Activated naive CD4-positive, alpha-beta T cell treated with anti-CD3 and anti-CD28 coated beads for 36 hours (primary cell): ENCODE results near the gene PARP9. TPM values are rescaled to one million over a fixed set of nuclear protein-coding genes. Genes with fewer than 3 reads are reported as not detected.

Source experiments
- CTCF ChIA-PET: fragments of 350-600 bp; sonication (Branson Sonifier 250); formaldehyde crosslinking; loops from one replicate; lab custom pipeline; 2021; ENCODE audit warnings: antibody characterized with exemption; lab: Charles Lee
- DNase-seq: peaks from one replicate; pipeline ENCODE4 v3.0.0-alpha.2; 2020
- H3K27ac Mint-ChIP-seq: one replicate; pipeline ENCODE4 v1.8.0; 2021; ENCODE audit warnings: mild to moderate bottlenecking, mixed read lengths
- H3K27me3 Mint-ChIP-seq: one replicate; pipeline ENCODE4 v1.8.0; 2021; ENCODE audit warnings: low read depth, mixed read lengths
- H3K36me3 Mint-ChIP-seq: one replicate; pipeline ENCODE4 v1.8.0; 2021; ENCODE audit warnings: low read depth, mixed read lengths
- H3K4me1 Mint-ChIP-seq: one replicate; pipeline ENCODE4 v1.8.0; 2021; ENCODE audit warnings: low read depth, mixed read lengths
- H3K4me3 Mint-ChIP-seq: one replicate; pipeline ENCODE4 v1.8.0; 2021; ENCODE audit warnings: mild to moderate bottlenecking, moderate library complexity, mixed read lengths
- H3K9me3 Mint-ChIP-seq: one replicate; pipeline ENCODE4 v1.8.0; 2021; ENCODE audit warnings: mixed read lengths
- intact Hi-C: fragments of 100-400 bp; cut with micrococcal nuclease; formaldehyde crosslinking; loops from one replicate; pipeline ENCODE4 v1.15.1; 2023
- total RNA-seq, 2 experiments: library from RNA; stranded (reverse); gene quantifications; one replicate each; pipeline ENCODE4 v1.2.3, GENCODE V29; 2021

The PARP9 gene
- total RNA-seq, 2 experiments from 2014 or later, result 20.4 to 21.1 TPM

DNA sequence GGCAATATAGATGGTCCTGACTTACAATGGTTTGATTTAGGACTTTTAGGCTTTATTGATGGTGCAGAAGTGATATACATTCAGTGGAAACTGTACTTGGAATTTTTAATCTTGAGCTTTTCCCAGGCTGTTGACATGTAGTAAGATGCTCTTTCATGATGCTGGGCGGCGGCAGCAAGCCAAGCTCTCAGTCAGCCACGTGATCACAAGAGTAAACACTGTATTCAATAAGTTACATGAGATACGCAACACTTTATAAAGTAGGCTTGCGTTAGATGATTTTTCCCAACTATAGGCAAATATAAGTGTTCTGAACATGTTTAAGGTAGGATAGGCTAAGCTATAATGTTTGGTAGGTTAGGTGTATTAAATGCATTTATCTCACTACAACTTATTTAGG is 17.9 kb downstream of the PARP9 start:
- H3K4me3 Mint-ChIP-seq, result no peak overlapping the region
- no peak for DNase-seq
- intact Hi-C loops, result no loop called here
- no peaks in the 10 kb centered on the region for H3K9me3 Mint-ChIP-seq
- H3K36me3 Mint-ChIP-seq, result peaks cover 21% of the 10 kb centered on the region
- no peaks in the 10 kb centered on the region for H3K27me3 Mint-ChIP-seq
- H3K27ac Mint-ChIP-seq, result no peak overlapping the region
- CTCF ChIA-PET, result no interaction called here
- H3K4me1 Mint-ChIP-seq, result no peaks in the 10 kb centered on the region

- H3K36me3 Mint-ChIP-seq, result peaks cover 29% of the 10 kb centered on the region
- CTCF ChIA-PET, result interaction anchor here (0.8 kb wide), 1 partner anchor 159 kb away, joined by 4 read pairs; no protein-coding TSS in a partner anchor
- H3K27me3 Mint-ChIP-seq, result no peaks in the 10 kb centered on the region
- DNase-seq, result no peak
- H3K9me3 Mint-ChIP-seq, result no peaks in the 10 kb centered on the region
- peaks cover 16% of the 10 kb centered on the region for H3K4me1 Mint-ChIP-seq
- H3K4me3 Mint-ChIP-seq, result no peak overlapping the region
- H3K27ac Mint-ChIP-seq, result no peak overlapping the region
- intact Hi-C loops, result loop anchor here (10.0 kb wide), 1 partner anchor 666 kb away; the partner anchor contains the start of gene SEC22A
These were observed 25.1 kb downstream of the PARP9 start for GRCh38 chr3:122538956-122539490.

DNA sequence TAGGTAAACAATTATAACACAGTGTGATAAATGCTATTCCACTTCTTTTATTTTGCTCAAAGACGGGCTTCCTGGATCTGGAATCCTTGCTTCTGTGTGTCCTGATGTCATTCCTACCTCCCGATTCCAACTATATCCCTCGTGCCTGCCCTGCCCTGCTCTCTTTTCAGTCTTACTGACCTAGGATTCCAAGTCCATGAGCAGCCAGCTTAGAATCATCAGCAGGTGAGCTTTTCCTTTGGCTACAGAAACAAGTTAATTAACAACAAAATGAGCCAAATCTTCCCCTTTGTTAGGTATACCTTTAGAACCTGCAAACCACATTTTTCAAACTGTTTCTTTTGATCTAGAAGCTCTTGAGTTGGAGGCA is 27.5 kb downstream of the PARP9 start:
- no peak overlapping the region for H3K4me3 Mint-ChIP-seq
- no peak overlapping the region for H3K27ac Mint-ChIP-seq
- CTCF ChIA-PET, result interaction anchor here (0.6 to 1.3 kb wide), 2 partner anchors 16 to 143 kb away, joined by 4 read pairs; no protein-coding TSS in a partner anchor
- H3K9me3 Mint-ChIP-seq, result no peaks in the 10 kb centered on the region
- peaks cover 48% of the 10 kb centered on the region for H3K36me3 Mint-ChIP-seq
- no peaks in the 10 kb centered on the region for H3K27me3 Mint-ChIP-seq
- intact Hi-C loops, result loop anchor here (10.0 kb wide), 1 partner anchor 668 kb away; the partner anchor contains the start of gene SEC22A
- H3K4me1 Mint-ChIP-seq, result peaks cover 40% of the 10 kb centered on the region
- no peak for DNase-seq

GRCh38 chr3:122535964-122536631 is 28.0 kb downstream of the PARP9 start:
- Mint-ChIP-seq H3K27ac (no peak overlapping the region), H3K4me1 (peaks cover 40% of the 10 kb centered on the region), H3K9me3 (no peaks in the 10 kb centered on the region), H3K4me3 (no peak overlapping the region), H3K36me3 (peaks cover 48% of the 10 kb centered on the region), H3K27me3 (no peaks in the 10 kb centered on the region)
- intact Hi-C loops, result loop anchor here (2.0 to 10.0 kb wide), 2 partner anchors 77 to 669 kb away; partner anchors contain the start of gene SEC22A
- DNase-seq, result no peak
- CTCF ChIA-PET, result interaction anchor here (1.3 kb wide), 1 partner anchor 143 kb away, joined by 4 read pairs; no protein-coding TSS in a partner anchor

- Mint-ChIP-seq H3K27me3 (no peaks in the 10 kb centered on the region), H3K36me3 (peaks cover 46% of the 10 kb centered on the region), H3K4me3 (no peak overlapping the region), H3K9me3 (no peaks in the 10 kb centered on the region), H3K27ac (peak overlapping the region; percentile 28), H3K4me1 (peaks cover 35% of the 10 kb centered on the region)
- DNase-seq, result peak; percentile 77
- CTCF ChIA-PET, result interaction anchor here (0.6 to 1.6 kb wide), 3 partner anchors 24 to 145 kb away, joined by 3 to 4 read pairs (median 3); no protein-coding TSS in a partner anchor
- intact Hi-C loops, result loop anchor here (1.0 to 10.0 kb wide), 8 partner anchors 20 to 671 kb away; partner anchors contain the start of genes KPNA1, SEC22A and WDR5B
These were observed 30.2 kb downstream of the PARP9 start for GRCh38 chr3:122533931-122534334.

DNA sequence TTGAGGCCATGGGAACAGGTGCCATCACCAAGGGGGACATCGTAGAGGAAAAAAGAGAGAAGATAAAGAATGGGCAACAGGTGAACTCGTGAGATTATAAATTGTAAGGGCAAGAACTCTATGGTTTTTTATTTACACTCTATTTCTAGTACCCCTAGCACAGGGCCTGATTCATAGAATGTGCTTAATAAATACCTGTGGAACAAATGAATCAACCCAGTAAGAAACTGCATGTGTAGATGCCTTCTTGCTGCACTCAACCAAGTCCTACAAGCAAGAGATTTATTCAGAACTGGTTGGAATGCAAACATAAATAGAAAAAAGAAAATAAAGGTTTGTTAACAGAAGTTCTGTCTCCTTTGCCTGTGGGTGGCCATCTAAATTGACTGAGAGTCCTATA is 30.6 kb downstream of the PARP9 start:
- no peaks in the 10 kb centered on the region for H3K27me3 Mint-ChIP-seq
- H3K36me3 Mint-ChIP-seq, result peaks cover 44% of the 10 kb centered on the region
- intact Hi-C loops, result loop anchor here (1.0 to 10.0 kb wide), 4 partner anchors 19 to 671 kb away; partner anchors contain the start of genes KPNA1, SEC22A and WDR5B
- CTCF ChIA-PET, result no interaction called here
- no peaks in the 10 kb centered on the region for H3K9me3 Mint-ChIP-seq
- H3K27ac Mint-ChIP-seq, result no peak overlapping the region
- no peak for DNase-seq
- peaks cover 35% of the 10 kb centered on the region for H3K4me1 Mint-ChIP-seq
- no peak overlapping the region for H3K4me3 Mint-ChIP-seq

DNA sequence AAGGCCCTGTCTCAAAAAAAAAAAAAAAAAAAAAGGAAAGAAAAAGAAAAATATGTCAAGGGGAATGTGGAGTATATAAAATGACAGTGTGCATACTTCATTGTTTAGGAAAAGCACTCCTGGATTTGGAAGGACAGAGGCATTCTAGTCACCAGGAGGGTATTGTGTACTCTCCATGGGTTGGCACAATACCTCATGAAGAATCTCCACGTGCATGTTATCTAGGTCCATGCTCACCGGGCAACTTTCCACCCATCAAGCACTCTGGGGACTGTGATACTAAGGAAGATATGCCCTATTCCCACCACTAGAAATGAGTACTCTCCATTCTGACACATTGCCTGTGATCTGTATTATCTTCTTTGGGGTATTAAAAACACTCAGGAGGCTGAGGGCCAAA is 33.9 kb downstream of the PARP9 start:
- intact Hi-C loops, result loop anchor here (10.0 kb wide), 1 partner anchor 675 kb away; the partner anchor contains the start of gene SEC22A
- no peak for DNase-seq
- Mint-ChIP-seq H3K27ac (no peak overlapping the region), H3K4me3 (no peak overlapping the region), H3K36me3 (peaks cover 37% of the 10 kb centered on the region), H3K27me3 (no peaks in the 10 kb centered on the region), H3K9me3 (no peaks in the 10 kb centered on the region), H3K4me1 (peaks cover 34% of the 10 kb centered on the region)
- CTCF ChIA-PET, result no interaction called here

GRCh38 chr3:122523317-122523716 is 40.8 kb downstream of the PARP9 start:
- Mint-ChIP-seq H3K27me3 (no peaks in the 10 kb centered on the region), H3K4me3 (no peak overlapping the region), H3K27ac (no peak overlapping the region), H3K9me3 (no peaks in the 10 kb centered on the region), H3K4me1 (peaks cover 11% of the 10 kb centered on the region), H3K36me3 (no peaks in the 10 kb centered on the region)
- no peak for DNase-seq
- intact Hi-C loops, result no loop called here
- CTCF ChIA-PET, result no interaction called here

- H3K9me3 Mint-ChIP-seq, result no peaks in the 10 kb centered on the region
- CTCF ChIA-PET, result interaction anchor here (0.7 kb wide), 1 partner anchor 16 kb away, joined by 4 read pairs; no protein-coding TSS in a partner anchor
These were observed 43.2 kb downstream of the PARP9 start for GRCh38 chr3:122520861-122521260.

DNA sequence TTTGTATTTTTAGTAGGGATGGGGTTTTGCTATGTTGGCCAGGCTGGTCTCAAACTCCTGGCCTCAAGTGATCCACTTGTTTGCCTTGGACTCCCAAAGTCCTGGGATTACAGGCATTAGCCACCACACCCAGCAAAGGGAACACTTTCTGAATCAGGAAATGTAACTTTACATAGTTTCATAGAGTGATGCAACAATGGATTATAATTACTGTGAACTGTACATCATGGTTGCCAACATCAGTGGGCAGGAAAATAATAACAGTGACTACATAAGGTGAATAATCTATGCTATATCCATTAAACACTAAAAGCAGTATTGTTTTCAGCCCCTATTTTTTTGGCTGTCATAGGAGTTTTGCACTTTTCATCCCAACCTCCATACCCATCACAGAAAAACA is 44.4 kb downstream of the PARP9 start:
- Mint-ChIP-seq H3K27ac (no peak overlapping the region), H3K36me3 (no peaks in the 10 kb centered on the region), H3K4me3 (no peak overlapping the region), H3K4me1 (peaks cover 11% of the 10 kb centered on the region), H3K27me3 (no peaks in the 10 kb centered on the region), H3K9me3 (no peaks in the 10 kb centered on the region)
- no peak for DNase-seq
- intact Hi-C loops, result loop anchor here (10.0 kb wide), 1 partner anchor 415 kb away; no protein-coding TSS in a partner anchor
- CTCF ChIA-PET, result no interaction called here

More at GRCh38 chr3:122520861-122521260, 43.2 kb downstream of the PARP9 start:
- H3K27ac Mint-ChIP-seq, result no peak overlapping the region
- intact Hi-C loops, result no loop called here
- peaks cover 11% of the 10 kb centered on the region for H3K4me1 Mint-ChIP-seq
- H3K27me3 Mint-ChIP-seq, result no peaks in the 10 kb centered on the region
- no peaks in the 10 kb centered on the region for H3K36me3 Mint-ChIP-seq
- no peak for DNase-seq
- H3K4me3 Mint-ChIP-seq, result no peak overlapping the region

- Mint-ChIP-seq H3K4me3 (no peak overlapping the region), H3K27me3 (no peaks in the 10 kb centered on the region), H3K4me1 (peaks cover 26% of the 10 kb centered on the region), H3K36me3 (no peaks in the 10 kb centered on the region), H3K9me3 (no peaks in the 10 kb centered on the region), H3K27ac (no peak overlapping the region)
- intact Hi-C loops, result loop anchor here (10.0 kb wide), 1 partner anchor 412 kb away; no protein-coding TSS in a partner anchor
- DNase-seq, result no peak
- CTCF ChIA-PET, result no interaction called here
These were observed 47.2 kb downstream of the PARP9 start for GRCh38 chr3:122516846-122517360.

DNA sequence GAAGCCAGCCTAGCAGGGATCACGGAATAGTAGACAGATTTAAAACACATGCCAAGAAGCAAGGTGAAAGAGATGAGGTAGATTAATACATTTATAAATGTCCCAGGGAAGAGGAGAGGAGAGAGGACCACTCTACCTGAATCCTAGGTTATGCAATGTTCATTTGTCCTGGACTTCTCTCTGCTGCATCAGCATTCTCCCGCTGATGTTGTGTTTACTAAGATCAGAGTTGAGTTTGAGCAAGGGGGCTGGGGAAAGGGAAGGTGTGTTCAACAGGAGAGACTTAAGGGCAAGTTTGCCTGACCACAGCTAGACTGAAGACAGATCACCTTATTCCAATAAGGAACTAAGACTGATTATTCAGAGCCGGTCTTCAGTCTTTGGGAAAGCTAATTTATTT is 48.2 kb downstream of the PARP9 start:
- no peak overlapping the region for H3K4me3 Mint-ChIP-seq

More for the DNA sequence above, 48.2 kb downstream of the PARP9 start:
- CTCF ChIA-PET, result no interaction called here
- DNase-seq, result no peak
- intact Hi-C loops, result loop anchor here (2.0 to 10.0 kb wide), 3 partner anchors 57 to 411 kb away; no protein-coding TSS in a partner anchor
- peaks cover 36% of the 10 kb centered on the region for H3K4me1 Mint-ChIP-seq
- no peaks in the 10 kb centered on the region for H3K9me3 Mint-ChIP-seq
- no peaks in the 10 kb centered on the region for H3K27me3 Mint-ChIP-seq
- no peak overlapping the region for H3K27ac Mint-ChIP-seq
- H3K36me3 Mint-ChIP-seq, result peaks cover under 1% of the 10 kb centered on the region
